ENCODE data around the gene ERMP1. TPM values are rescaled to one million over a fixed set of nuclear protein-coding genes. Genes with fewer than 3 reads are reported as not detected.

ERMP1 gene
- polyA plus RNA-seq, 2 of the 4 experiments (the other 2 are of a cell fraction), result 22.5 to 53.4 TPM

- TF ChIP-seq, protein P1, sequence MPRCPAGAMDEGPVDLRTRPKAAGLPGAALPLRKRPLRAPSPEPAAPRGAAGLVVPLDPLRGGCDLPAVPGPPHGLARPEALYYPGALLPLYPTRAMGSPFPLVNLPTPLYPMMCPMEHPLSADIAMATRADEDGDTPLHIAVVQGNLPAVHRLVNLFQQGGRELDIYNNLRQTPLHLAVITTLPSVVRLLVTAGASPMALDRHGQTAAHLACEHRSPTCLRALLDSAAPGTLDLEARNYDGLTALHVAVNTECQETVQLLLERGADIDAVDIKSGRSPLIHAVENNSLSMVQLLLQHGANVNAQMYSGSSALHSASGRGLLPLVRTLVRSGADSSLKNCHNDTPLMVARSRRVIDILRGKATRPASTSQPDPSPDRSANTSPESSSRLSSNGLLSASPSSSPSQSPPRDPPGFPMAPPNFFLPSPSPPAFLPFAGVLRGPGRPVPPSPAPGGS (IDR thresholded peaks at IDR 0.05), result no peak
- TF ChIP-seq SMC3 (IDR thresholded peaks at IDR 0.05) (no peak), RAD21 (conservative IDR thresholded peaks at IDR 0.05 in 1 of 2, IDR thresholded peaks at IDR 0.05 in 1 of 2) (no peak), JUN (IDR thresholded peaks at IDR 0.05) (no peak), ATOH8 (CRISPR knock-in tag; IDR thresholded peaks at IDR 0.05; ENCODE audit: low read depth) (no peak)
Observed at GRCh38 chr9:5857928-5858327, 25.0 kb upstream of the ERMP1 start (continued).

DNA sequence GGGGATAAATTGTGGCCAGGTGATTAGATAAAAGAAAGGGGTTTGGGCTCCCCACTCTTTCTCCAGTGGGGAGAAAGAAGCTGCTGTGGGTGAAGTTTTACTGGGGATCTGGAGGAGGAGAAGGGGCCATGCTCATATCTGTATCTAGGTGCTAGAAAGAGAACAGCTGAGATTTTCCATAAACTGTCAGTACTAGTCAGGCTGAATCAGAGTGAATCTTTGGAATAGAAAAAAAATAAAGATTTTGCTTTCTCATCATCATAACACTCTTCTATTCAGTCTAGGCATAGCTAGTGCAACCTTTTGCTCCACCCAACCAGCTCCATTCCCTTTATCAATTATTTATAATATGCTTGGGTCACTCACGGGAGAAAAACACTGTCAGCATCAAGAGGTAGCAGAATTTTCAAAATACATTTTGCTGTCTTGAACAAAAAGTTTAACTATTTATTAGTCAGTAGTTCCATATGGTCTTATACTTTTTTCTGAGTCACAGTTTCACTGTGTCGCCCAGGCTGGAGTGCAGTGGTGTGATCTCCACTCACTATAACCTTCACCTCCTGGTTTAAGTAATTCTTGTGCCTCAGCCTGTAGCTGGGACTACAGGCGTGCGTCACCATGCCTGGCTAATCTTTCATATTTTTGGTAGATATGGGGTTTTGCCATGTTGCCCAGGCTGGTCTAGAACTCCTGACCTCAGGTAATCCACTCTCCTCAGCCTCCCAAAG is 21.3 kb upstream of the ERMP1 start:
- FAIRE-seq (no peak), DNase-seq (ENCODE audit: low read depth in 1 of 2, low spot score in 1 of 2) (no peak), ATAC-seq (no peak)
- Histone ChIP-seq H3K4me1 (peaks cover 9% of the 10 kb centered on the region; the same call in 1 of the 3 replicates), H3K9me3 (no peaks in the 10 kb centered on the region), H3K27ac (no peak overlapping the region), H3K4me2 (no peak overlapping the region), H3K4me3 (no peak overlapping the region)
- TF ChIP-seq EHMT2 (IDR thresholded peaks at IDR 0.05; ENCODE audit: low read depth), result no peak
- TF ChIP-seq USF2 (IDR thresholded peaks at IDR 0.05), result no peak
- no peak for TF ChIP-seq JUN (IDR thresholded peaks at IDR 0.05)
- TF ChIP-seq CBX8 (IDR thresholded peaks at IDR 0.05), result no peak
- TF ChIP-seq HOXB5 (CRISPR knock-in tag; IDR thresholded peaks at IDR 0.05), result no peak
- TF ChIP-seq ATOH8 (CRISPR knock-in tag; IDR thresholded peaks at IDR 0.05; ENCODE audit: low read depth), result no peak
- TF ChIP-seq KDM1A (IDR thresholded peaks at IDR 0.05; ENCODE audit: low read depth), result no peak
- no peak for TF ChIP-seq RCOR1 (IDR thresholded peaks at IDR 0.05; ENCODE audit: low read depth, low read length)
- 93% methylated on average over 4 of the region's 4 CpGs for WGBS (ENCODE audit: missing lambda C conversion rate)
- ChIA-PET CTCF (interaction anchor here (1.4 to 2.3 kb wide), 3 partner anchors 19 to 31 kb away, joined by 4 to 15 read pairs (median 8); partner anchors contain the start of gene ERMP1), POLR2A (no interaction called here)

GRCh38 chr9:5853617-5854016 is 20.7 kb upstream of the ERMP1 start:
- no peak overlapping the region for H3K4me3 ChIP-seq
- peaks cover 9% of the 10 kb centered on the region; the same call in 1 of the 3 replicates for H3K4me1 ChIP-seq
- ChIA-PET CTCF (interaction anchor here (1.4 to 2.3 kb wide), 3 partner anchors 18 to 32 kb away, joined by 4 to 15 read pairs (median 8); partner anchors contain the start of gene ERMP1), POLR2A (no interaction called here)
- TF ChIP-seq PHF8 (IDR thresholded peaks at IDR 0.05; ENCODE audit: borderline replicate concordance, low read depth) (no peak), FOSB (CRISPR knock-in tag; IDR thresholded peaks at IDR 0.05) (no peak), RAD21 (conservative IDR thresholded peaks at IDR 0.05 in 1 of 2, IDR thresholded peaks at IDR 0.05 in 1 of 2) (no peak), BHLHE40 (IDR thresholded peaks at IDR 0.05; ENCODE audit: low read depth, low read length) (no peak), CEBPB (IDR thresholded peaks at IDR 0.05) (no peak), HOXB5 (CRISPR knock-in tag; IDR thresholded peaks at IDR 0.05) (no peak), SREBF2 (IDR thresholded peaks at IDR 0.05) (no peak), CHD2 (IDR thresholded peaks at IDR 0.05; ENCODE audit: low read length, partially characterized antibody) (no peak), HMGXB4 (CRISPR knock-in tag; IDR thresholded peaks at IDR 0.05; ENCODE audit: borderline replicate concordance) (no peak), ZSCAN20 (CRISPR knock-in tag; IDR thresholded peaks at IDR 0.05) (no peak)
- H3K27ac ChIP-seq, result no peak overlapping the region
- no peak overlapping the region for H3K4me2 ChIP-seq
- H3K9me3 ChIP-seq, result no peaks in the 10 kb centered on the region
- FAIRE-seq (no peak), ATAC-seq (no peak), DNase-seq (ENCODE audit: low read depth in 1 of 2, low spot score in 1 of 2) (no peak)
- 61% methylated on average over 3 of the region's 3 CpGs for WGBS (ENCODE audit: missing lambda C conversion rate)
